ENCODE measurements around the gene SHROOM3.

The SHROOM3 gene

GRCh38 chr4:76571274-76571673 lies 136.2 kb downstream of the SHROOM3 start:
- DNase-seq, result no peak

DNA sequence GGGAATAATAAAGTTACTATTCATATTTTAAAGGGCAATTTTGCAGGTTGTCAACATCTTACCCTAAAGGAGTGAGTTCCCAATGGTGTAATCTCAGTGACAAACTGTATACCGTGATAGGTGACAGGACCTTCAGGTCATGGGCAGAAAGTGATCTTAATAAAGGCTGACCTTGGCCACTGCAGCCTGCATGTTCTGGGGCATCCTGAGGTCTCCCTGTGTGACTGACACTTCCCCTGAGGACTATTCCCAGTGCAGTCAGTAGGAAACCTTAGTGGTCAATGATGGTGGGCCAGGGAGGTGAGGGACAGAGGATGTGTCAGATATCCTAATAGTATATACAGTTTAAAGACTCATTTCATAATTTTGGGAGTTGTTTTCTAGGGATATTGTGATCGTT lies 137.2 kb downstream of the SHROOM3 start:
- DNase-seq, result no peak

DNA sequence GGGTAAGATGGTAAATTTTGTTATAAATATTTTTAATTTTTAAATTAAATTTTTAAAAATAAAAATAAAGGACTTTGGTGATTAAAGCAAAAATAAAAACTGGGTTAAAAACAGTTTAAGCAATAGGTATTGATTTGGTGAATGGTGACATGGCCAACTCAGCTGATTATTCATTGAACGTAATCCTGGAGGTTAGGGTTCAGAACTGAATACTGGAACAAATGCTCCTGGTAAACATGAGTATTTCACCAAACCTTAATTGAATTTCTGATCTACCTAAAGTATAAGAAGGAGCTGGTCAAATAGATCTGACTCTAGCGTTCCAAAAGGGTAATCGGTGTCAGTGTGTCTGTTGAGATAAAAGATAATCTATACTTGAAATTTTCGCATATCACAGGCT lies 141.8 kb downstream of the SHROOM3 start:
- no peak for DNase-seq

DNA sequence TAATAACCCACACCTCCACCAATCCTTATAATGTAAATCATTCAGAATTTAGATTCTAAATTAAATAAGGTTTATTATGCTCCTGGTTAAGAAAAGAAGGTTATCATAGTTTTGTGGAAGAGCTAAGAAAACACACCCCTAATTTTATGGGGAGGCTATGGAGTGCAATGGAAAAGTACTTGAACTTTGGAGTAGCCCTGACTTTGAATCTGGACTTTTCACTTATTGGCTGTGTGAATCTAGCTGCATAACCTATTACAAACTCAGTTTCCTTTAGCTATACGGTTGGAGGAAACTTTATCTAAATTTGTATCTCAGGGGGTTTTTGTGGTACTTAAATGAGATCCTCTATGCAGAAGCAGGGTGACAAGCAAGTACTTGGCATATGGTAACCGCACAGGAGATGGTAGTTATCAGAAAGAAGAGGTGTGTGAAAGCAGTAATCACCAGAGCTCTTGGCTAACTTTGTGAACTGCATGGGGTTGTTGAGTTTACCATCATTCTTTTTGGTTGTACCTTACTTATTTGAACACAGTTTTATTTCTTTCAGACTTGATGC lies 143.1 kb downstream of the SHROOM3 start:
- DNase-seq, result no peak

DNA sequence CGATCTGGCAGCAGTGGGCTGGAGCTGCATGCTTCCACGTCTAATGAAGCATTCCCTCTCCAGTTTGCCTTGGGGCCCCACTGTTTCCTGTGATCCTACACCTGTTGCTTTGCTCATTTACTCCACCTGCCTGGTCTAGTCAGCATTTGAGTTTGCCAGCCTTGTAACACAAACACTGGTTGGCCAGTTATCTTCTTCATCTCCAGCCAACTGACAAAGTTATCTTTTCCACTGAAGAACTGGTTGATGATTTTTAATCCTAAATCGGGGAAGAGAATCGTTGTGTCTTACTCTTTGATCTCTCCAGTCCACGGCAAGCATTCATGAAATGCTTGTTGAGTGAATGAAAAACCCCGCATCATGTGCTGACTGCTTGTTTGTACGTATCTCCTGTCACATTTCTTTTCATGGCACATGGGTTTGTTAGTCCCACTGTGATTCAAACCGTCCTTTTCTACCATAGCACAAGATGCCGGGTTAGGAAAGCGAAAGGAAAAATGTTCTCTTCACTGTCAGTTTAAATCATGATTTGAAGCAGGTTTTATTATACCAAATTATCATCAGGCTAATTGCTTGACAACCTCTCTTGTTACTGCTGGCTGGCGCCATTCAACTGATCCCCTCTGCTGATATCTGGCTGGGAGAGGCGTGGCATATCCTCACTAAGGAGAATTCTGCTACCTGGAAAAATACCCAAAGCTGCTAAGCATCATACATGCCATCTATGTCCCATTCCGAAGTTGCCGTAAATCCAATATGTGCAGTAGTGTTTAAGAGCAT lies 144.8 kb downstream of the SHROOM3 start:
- DNase-seq, result no peak

DNA sequence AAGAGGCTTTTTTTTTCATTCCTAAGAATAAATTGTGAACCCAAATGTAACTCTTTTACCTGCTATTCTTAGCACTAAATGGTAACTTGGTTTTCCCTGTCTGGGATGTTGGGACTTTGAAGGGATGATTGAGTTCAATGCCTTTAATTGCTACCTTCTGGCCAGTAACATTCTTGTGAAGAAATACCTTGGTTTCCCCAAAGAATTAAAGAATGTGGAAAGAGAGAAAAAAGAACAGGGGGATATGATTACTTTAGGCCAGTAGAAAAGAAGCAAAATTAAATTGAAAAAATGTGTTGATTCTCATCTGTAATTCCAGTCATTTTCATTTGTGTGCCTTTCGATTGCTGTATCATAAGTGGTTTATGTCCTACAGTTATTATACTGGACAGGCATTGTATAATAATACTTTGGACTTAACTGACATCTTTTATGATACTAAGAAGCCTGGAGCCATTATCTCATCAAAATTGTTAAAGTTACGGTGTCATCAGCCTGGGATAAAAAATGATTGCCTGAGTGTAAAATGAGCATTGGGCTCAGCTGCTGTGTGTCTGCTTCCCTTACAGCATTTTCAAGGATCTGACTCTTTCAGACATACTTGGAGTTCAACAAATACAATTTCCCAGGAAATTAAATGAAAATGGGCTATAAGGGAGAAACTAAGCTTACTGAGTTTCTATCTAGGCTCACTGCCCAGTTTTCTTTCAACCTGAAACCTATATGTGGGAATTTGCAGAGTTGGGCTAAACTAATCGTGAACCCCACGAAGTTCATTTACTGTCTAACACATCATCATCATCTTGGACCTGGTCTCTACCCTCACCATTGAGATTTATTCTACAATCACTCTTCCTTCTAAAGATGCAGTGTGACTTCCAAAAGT lies 146.3 kb downstream of the SHROOM3 start:
- no peak for DNase-seq

DNA sequence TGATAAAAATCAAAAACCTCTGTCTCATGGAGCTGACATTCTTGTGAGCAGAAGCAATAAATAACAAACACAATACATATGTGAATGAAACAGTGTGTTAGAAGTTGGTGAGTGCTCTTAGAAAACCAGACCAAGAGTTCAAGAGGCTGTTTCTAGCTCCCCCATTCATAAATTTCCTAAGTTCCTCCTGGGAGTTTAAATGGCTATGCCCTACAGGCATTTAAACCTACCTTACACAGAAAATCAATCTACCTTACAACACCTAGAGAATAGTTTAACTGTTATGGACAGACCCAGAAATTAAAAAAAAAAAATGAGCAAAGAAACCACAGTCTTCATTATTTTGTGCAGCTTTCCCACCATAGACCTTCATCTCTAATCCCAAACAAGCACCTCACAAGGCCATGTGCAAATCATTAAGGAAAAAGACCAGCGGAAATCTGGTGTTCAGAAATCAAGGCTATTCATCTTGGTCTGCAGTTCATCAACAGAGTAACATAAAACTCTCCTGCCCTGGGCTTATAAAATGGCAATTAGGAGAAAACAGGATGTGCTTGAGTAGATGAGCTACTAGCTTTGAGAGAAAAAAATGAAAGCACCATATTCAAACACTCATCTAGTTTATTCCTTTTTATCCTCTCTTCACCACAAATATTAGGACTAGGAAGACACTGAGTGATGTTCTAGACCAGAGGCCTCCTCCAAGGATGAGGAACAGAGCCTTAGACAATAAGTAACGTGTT lies 147.2 kb downstream of the SHROOM3 start:
- no peak for DNase-seq

DNA sequence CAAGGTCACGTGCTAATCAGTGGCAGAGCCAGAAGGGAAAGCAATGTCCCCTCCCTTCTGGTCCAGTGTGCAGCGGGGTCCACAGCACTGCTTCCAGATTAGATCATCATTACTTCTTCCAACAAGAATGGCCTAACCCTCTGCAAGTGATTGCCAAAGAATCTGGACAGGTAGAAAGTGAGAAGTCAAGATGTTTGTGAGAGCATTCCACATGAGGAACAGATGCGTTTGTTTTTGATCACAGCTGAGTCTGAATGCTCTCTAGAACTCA lies 147.7 kb downstream of the SHROOM3 start:
- no peak for DNase-seq

- no peak for DNase-seq
Observed at GRCh38 chr4:76584241-76585152, 149.5 kb downstream of the SHROOM3 start.

DNA sequence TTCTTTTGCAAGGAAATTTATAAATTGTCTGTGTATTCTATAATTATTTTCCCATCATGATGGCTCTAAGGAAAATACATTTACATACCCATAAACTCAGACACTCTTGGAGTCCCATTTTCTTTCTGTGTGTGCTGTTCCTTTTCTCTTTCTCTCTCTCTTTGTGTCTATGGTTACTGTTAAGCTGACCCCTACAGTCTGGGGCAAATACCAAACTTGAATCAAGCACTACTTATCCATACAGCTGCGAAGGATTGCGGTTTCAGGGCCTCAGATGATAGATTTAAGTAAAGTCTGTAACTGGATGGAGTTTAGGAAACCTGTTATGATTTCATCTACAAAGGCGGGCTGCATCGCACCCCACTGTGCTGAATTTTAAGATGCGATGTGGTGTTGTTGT lies 150.2 kb downstream of the SHROOM3 start:
- no peak for DNase-seq

DNA sequence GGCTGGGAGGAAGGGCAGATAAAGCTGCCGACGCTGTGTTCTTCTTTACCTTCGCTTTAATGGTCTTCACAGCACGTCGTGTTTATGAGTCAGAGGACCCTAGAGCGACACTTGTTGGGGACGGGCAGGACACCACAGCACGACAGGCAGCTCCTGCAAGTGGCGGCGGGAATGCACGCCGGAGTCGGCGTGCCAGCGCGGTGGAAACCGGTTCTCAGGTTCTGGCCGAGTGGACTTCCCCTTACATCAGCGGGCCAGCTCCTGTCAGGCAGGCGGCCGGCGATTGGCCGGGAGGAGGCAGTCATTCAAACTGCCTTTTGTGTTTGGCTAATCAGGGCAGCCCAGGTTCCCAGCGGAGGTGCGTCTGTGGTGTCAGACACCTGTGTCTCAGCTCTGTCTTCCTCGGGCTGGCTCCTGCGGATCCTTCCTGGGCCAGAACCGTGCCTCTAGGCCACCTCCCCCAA lies 150.9 kb downstream of the SHROOM3 start:
- DNase-seq, result peak; percentile 36

DNA sequence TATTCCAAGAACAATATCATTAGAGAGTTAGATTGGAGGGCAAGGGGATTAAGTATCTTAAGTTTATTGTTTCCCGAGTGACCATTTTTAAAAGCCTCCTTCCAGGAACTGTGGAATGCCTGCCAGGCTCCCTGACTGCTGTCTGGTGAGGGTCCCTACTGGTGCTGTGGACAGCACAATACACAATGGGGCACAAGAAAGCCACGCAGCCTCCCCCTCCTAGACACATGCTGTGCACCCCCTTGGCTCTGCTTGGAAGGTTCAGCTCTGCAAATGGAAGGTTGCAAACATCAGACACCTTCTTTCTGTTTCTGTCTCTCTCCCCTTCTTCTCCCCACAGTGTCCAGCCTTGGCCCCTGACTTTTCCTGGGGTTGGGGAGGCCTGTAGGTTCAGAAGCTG lies 153.2 kb downstream of the SHROOM3 start:
- no peak for DNase-seq

GRCh38 chr4:76589402-76589801 lies 154.4 kb downstream of the SHROOM3 start:
- peak; percentile 7 for DNase-seq

GRCh38 chr4:76589872-76590797 lies 155.1 kb downstream of the SHROOM3 start:
- no peak for DNase-seq

GRCh38 chr4:76590798-76591281 lies 155.8 kb downstream of the SHROOM3 start:
- DNase-seq, result no peak

DNA sequence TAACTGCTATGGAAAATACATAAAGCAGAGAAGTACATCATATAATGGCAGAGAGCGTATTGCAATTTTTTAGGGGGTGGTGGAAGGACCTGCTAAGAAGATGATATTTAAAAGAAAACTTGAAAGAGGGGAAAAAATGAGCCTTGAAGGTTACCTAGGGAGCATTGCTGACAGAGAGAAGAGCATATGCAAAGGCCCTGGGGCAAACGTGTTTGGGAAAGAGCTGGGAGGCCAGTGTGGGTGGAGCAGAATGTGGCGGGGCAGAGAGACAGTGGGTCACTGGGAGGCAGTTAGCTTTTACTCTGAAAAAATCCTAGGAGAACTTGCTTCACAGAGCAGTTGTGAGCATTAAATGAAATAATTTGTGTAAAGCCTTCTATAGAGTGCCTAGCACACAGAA lies 157.0 kb downstream of the SHROOM3 start:
- DNase-seq, result no peak

GRCh38 chr4:76592460-76592859 lies 157.4 kb downstream of the SHROOM3 start:
- no peak for DNase-seq

GRCh38 chr4:76594173-76594572 lies 159.1 kb downstream of the SHROOM3 start:
- no peak for DNase-seq

DNA sequence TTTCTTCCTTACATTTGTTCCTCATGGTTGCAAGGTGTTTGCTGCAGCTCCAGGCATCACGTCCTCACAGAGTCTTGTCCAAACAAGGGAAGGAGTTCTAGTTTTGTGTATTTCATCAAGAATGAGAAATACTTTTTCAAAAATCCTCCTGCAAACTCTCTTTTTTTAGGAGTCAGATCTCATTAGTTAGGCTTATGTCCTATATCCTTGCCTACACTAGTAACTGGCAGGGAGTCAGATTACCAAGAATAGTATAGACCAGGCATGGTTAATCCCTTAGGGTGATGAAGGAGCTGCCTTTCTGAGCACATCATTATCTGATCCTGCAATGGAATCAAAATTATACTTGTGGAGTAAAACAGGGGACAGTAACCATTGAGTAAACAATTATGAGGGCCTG lies 160.4 kb downstream of the SHROOM3 start:
- no peak for DNase-seq

GRCh38 chr4:76596713-76597112 lies 161.7 kb downstream of the SHROOM3 start:
- no peak for DNase-seq
